Measurements from ENCODE around the gene DNAI1. TPM values are rescaled to one million over a fixed set of nuclear protein-coding genes. Genes with fewer than 3 reads are reported as not detected.

The DNAI1 gene
- total RNA-seq, 1 experiment from 2014 or later = 1.1 TPM

DNA sequence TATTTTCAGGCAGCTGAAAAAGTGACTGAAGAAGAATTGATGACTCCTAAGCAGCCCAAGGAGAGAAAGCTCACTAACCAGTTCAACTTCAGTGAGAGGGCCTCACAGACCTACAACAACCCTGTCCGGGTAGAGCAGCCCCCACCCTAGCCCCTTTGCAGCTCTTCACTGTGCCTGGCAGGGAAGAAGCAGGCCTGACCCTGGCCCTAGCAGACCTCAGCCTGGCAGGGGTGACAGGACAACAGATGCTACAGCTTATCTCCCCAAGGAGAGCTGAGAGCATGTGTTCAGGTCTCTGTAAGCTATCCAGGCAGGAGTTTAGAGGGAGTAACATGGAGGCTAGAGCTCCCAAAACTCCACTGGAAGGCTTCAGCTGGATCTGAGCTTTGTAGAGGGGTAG, 31.8 kb downstream of the DNAI1 start:
- no peaks in the 10 kb centered on the region for H3K9me2 ChIP-seq (ENCODE audit: insufficient read depth)
- no peaks in the 10 kb centered on the region for H4K20me1 ChIP-seq (ENCODE audit: insufficient read depth)
- no TSS peak for BruUV-seq (replicated peaks)
- CTCF ChIA-PET = interaction anchor here (1.1 to 1.3 kb wide), 2 partner anchors 58 to 87 kb away, joined by 3 to 4 read pairs; no protein-coding TSS in a partner anchor
- POLR2A ChIA-PET = no interaction called here
- no peaks in the 10 kb centered on the region for H3K9me3 ChIP-seq (ENCODE audit: control insufficient read depth in 1 of 2, insufficient read depth in 1 of 2, low read depth in 1 of 2, low read length in 2 of 2)
- peaks cover 4% of the 10 kb centered on the region; the same call in 1 of the 2 replicates for H3K27me3 ChIP-seq (ENCODE audit: insufficient read depth, low read length)
- H3K27ac ChIP-seq (ENCODE audit: low read depth, low read length) = no peak overlapping the region
- H3K4me2 ChIP-seq (ENCODE audit: low read length) = no peak overlapping the region
- intact Hi-C loops (cut with micrococcal nuclease) = no loop called here
- H3K4me1 ChIP-seq (ENCODE audit: control insufficient read depth in 1 of 2, insufficient read depth in 2 of 2, low read length in 2 of 2) = no peaks in the 10 kb centered on the region
- RAD21 ChIA-PET (ENCODE audit: low non-redundant PET in 1 of 2, low total read pairs in 2 of 2, uncharacterized antibody in 2 of 2, unreplicated experiment in 2 of 2) = no interaction called here
- H3K36me3 ChIP-seq (ENCODE audit: control insufficient read depth in 1 of 2, insufficient read depth in 2 of 2, low read length in 2 of 2) = no peaks in the 10 kb centered on the region
- no peaks in the 10 kb centered on the region for H3K79me2 ChIP-seq (ENCODE audit: insufficient read depth, low read length)
- no peak for DNase-seq (ENCODE audit: low read depth, low spot score)
- no peak overlapping the region for H2AFZ ChIP-seq (ENCODE audit: low read depth, low read length, poor library complexity, severe bottlenecking)
- no peak overlapping the region for H3K4me3 ChIP-seq (replicated peaks in 1 of 2; ENCODE audit: low read depth in 1 of 2, low read length in 2 of 2)
- no peak for ATAC-seq
- no peak overlapping the region for H3K9ac ChIP-seq (ENCODE audit: low read length)
- TF ChIP-seq EZH2phosphoT487 (IDR thresholded peaks at IDR 0.05; ENCODE audit: borderline replicate concordance) (no peak), ZFX (IDR thresholded peaks at IDR 0.05) (no peak), ATF3 (IDR thresholded peaks at IDR 0.05) (no peak), FOSL1 (IDR thresholded peaks at IDR 0.05; ENCODE audit: low read depth) (no peak), JUND (IDR thresholded peaks at IDR 0.05) (no peak), CBX3 (IDR thresholded peaks at IDR 0.05; ENCODE audit: low read depth) (no peak), SP1 (IDR thresholded peaks at IDR 0.05; ENCODE audit: low read depth) (no peak), ELF1 (IDR thresholded peaks at IDR 0.05; ENCODE audit: borderline replicate concordance, low read depth) (no peak), SRF (IDR thresholded peaks at IDR 0.05; ENCODE audit: low read depth) (no peak), TCF7L2 (IDR thresholded peaks at IDR 0.05; ENCODE audit: borderline replicate concordance, extremely low read depth, insufficient read depth, insufficient read length) (no peak), CTCF (IDR thresholded peaks at IDR 0.05 in 2 of 3, conservative IDR thresholded peaks at IDR 0.05 in 1 of 3; ENCODE audit: borderline replicate concordance in 1 of 3, insufficient read depth in 1 of 3, low read depth in 2 of 3, low read length in 2 of 3) (no peak), ZBTB33 (IDR thresholded peaks at IDR 0.05; ENCODE audit: extremely low read depth, insufficient replicate concordance, low read length) (no peak), YY1 (IDR thresholded peaks at IDR 0.05; ENCODE audit: extremely low read depth, insufficient replicate concordance, low read depth, low read length) (no peak), MAX (IDR thresholded peaks at IDR 0.05) (no peak), CEBPB (IDR thresholded peaks at IDR 0.05; ENCODE audit: low read depth) (no peak)
- TF ChIP-seq, protein P1, sequence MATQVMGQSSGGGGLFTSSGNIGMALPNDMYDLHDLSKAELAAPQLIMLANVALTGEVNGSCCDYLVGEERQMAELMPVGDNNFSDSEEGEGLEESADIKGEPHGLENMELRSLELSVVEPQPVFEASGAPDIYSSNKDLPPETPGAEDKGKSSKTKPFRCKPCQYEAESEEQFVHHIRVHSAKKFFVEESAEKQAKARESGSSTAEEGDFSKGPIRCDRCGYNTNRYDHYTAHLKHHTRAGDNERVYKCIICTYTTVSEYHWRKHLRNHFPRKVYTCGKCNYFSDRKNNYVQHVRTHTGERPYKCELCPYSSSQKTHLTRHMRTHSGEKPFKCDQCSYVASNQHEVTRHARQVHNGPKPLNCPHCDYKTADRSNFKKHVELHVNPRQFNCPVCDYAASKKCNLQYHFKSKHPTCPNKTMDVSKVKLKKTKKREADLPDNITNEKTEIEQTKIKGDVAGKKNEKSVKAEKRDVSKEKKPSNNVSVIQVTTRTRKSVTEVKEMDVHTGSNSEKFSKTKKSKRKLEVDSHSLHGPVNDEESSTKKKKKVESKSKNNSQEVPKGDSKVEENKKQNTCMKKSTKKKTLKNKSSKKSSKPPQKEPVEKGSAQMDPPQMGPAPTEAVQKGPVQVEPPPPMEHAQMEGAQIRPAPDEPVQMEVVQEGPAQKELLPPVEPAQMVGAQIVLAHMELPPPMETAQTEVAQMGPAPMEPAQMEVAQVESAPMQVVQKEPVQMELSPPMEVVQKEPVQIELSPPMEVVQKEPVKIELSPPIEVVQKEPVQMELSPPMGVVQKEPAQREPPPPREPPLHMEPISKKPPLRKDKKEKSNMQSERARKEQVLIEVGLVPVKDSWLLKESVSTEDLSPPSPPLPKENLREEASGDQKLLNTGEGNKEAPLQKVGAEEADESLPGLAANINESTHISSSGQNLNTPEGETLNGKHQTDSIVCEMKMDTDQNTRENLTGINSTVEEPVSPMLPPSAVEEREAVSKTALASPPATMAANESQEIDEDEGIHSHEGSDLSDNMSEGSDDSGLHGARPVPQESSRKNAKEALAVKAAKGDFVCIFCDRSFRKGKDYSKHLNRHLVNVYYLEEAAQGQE (IDR thresholded peaks at IDR 0.05; ENCODE audit: low read depth) = no peak
